Naive thymus-derived CD4-positive, alpha-beta T cell (primary cell): Measurements from ENCODE around the gene TRMT6. TPM values are rescaled to one million over a fixed set of nuclear protein-coding genes. Genes with fewer than 3 reads are reported as not detected.

Source experiments
- polyA plus RNA-seq, 2 donors: library from polyadenylated mRNA; unstranded; fragments of 300-500 nt; fragmentation: Illumina TruSeq; gene quantifications; one replicate each; pipeline ENCODE4 v1.2.3, GENCODE V29; 2021
- total RNA-seq, 6 experiments: library from RNA in 5 of 6; stranded (reverse) in 5 of 6; gene quantifications; 1 replicate in 5 of 6; 2 replicates in 1 of 6; pipeline ENCODE4 v1.2.3 and lab custom pipeline; 2021 to 2026

TRMT6 gene
- total and polyA plus RNA-seq, 7 experiments from 2014 or later: 11.4 to 18.5 (median 17.3) TPM

Other genes with a start within 250 kb of the TRMT6 start
- gene SHLD1, start 200.1 kb downstream of the TRMT6 start, total RNA-seq: 10 to 100 TPM; 12.1 to 14.2 (median 13.2) TPM
- 10 to 100 TPM; 17.7 to 20.7 TPM for gene SHLD1, start 200.1 kb downstream of the TRMT6 start, polyA plus RNA-seq
- gene CHGB, start 39.0 kb downstream of the TRMT6 start, total RNA-seq: under 1 TPM in 1 of 5 experiments, not detected in 4; 0.15 TPM
- gene CHGB, start 39.0 kb downstream of the TRMT6 start, polyA plus RNA-seq: not detected
- gene MCM8, start 119 bp upstream of the TRMT6 start, total RNA-seq: 10 to 100 TPM in 3 of 5 experiments, 1 to 10 TPM in 2; 2.6 to 22.7 (median 10.8) TPM
- gene MCM8, start 119 bp upstream of the TRMT6 start, polyA plus RNA-seq: 1 to 10 TPM in 1 of 2 donors, under 1 TPM in 1; 0.29 to 1.8 TPM
- 10 to 100 TPM; 19.7 to 41.3 (median 20.8) TPM for gene CRLS1, start 55.6 kb upstream of the TRMT6 start, total RNA-seq
- gene CRLS1, start 55.6 kb upstream of the TRMT6 start, polyA plus RNA-seq: 10 to 100 TPM; 37.9 to 49.6 TPM
- gene LRRN4, start 103.5 kb upstream of the TRMT6 start, total RNA-seq: not detected
- gene LRRN4, start 103.5 kb upstream of the TRMT6 start, polyA plus RNA-seq: not detected
- gene FERMT1, start 172.5 kb upstream of the TRMT6 start, total RNA-seq: under 1 TPM in 1 of 5 experiments, not detected in 4; 0.17 TPM
- gene FERMT1, start 172.5 kb upstream of the TRMT6 start, polyA plus RNA-seq: not detected